ENCODE data around the gene CRAMP1. TPM values are rescaled to one million over a fixed set of nuclear protein-coding genes. Genes with fewer than 3 reads are reported as not detected.

CRAMP1 gene
- polyA plus RNA-seq, 2 of the 4 experiments (the other 2 are of a cell fraction) = 6.5 to 9.1 TPM

DNA sequence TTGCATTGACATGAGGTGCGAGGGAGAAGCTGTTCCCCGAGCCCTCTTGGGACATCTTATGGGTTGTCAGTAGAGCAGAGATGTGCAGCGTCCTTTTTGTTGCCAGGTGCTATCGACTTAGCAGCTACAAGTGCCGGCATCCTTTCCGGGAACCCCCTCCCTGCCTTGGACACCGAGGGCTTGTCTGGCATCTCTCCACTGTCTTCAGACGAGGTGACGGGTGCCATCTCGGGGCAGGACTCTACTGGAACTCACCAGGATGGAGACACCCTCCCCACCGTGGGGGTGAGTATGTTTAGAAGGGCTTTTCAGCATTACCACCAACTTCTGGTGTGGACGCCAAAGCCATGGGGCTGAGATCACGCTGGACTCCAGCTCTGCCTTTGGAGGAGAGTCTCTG is 54.2 kb downstream of the CRAMP1 start:
- no peak overlapping the region for H3K27ac ChIP-seq
- ATAC-seq (no peak), FAIRE-seq (no peak), DNase-seq (ENCODE audit: low read depth in 1 of 2, low spot score in 1 of 2) (no peak)
- no peaks in the 10 kb centered on the region for H3K9me3 ChIP-seq
- WGBS (ENCODE audit: missing lambda C conversion rate) = 94% methylated on average over 11 of the region's 13 CpGs
- no peak overlapping the region for H3K4me2 ChIP-seq
- CTCF ChIA-PET = interaction anchor here (1.3 to 2.7 kb wide), 3 partner anchors 9 to 98 kb away, joined by 3 to 11 read pairs (median 4); partner anchors contain the start of gene MAPK8IP3
- TF ChIP-seq POLR2A (IDR thresholded peaks at IDR 0.05; ENCODE audit: low read length) (no peak), JUN (IDR thresholded peaks at IDR 0.05) (no peak), ZC3H11A (IDR thresholded peaks at IDR 0.05) (no peak), FOSB (CRISPR knock-in tag; IDR thresholded peaks at IDR 0.05) (no peak), PHF8 (IDR thresholded peaks at IDR 0.05; ENCODE audit: borderline replicate concordance, low read depth) (no peak), RFX5 (IDR thresholded peaks at IDR 0.05) (no peak), POLR2AphosphoS2 (conservative IDR thresholded peaks at IDR 0.05; ENCODE audit: low read length) (no peak), HOXB5 (CRISPR knock-in tag; IDR thresholded peaks at IDR 0.05) (no peak), RAD21 (conservative IDR thresholded peaks at IDR 0.05 in 1 of 2, IDR thresholded peaks at IDR 0.05 in 1 of 2) (no peak), NR3C1 (IDR thresholded peaks at IDR 0.05) (no peak), ZNF302 (CRISPR knock-in tag; IDR thresholded peaks at IDR 0.05) (no peak), KDM5A (IDR thresholded peaks at IDR 0.05) (no peak), EP300 (IDR thresholded peaks at IDR 0.05) (no peak), TFCP2L1 (CRISPR knock-in tag; IDR thresholded peaks at IDR 0.05) (no peak)
- TF ChIP-seq, protein P1, sequence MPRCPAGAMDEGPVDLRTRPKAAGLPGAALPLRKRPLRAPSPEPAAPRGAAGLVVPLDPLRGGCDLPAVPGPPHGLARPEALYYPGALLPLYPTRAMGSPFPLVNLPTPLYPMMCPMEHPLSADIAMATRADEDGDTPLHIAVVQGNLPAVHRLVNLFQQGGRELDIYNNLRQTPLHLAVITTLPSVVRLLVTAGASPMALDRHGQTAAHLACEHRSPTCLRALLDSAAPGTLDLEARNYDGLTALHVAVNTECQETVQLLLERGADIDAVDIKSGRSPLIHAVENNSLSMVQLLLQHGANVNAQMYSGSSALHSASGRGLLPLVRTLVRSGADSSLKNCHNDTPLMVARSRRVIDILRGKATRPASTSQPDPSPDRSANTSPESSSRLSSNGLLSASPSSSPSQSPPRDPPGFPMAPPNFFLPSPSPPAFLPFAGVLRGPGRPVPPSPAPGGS (IDR thresholded peaks at IDR 0.05) = no peak
- TF ChIP-seq, protein P2, sequence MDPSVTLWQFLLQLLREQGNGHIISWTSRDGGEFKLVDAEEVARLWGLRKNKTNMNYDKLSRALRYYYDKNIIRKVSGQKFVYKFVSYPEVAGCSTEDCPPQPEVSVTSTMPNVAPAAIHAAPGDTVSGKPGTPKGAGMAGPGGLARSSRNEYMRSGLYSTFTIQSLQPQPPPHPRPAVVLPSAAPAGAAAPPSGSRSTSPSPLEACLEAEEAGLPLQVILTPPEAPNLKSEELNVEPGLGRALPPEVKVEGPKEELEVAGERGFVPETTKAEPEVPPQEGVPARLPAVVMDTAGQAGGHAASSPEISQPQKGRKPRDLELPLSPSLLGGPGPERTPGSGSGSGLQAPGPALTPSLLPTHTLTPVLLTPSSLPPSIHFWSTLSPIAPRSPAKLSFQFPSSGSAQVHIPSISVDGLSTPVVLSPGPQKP (IDR thresholded peaks at IDR 0.05; ENCODE audit: low read depth, low read length) = no peak
- TF ChIP-seq, protein P3, sequence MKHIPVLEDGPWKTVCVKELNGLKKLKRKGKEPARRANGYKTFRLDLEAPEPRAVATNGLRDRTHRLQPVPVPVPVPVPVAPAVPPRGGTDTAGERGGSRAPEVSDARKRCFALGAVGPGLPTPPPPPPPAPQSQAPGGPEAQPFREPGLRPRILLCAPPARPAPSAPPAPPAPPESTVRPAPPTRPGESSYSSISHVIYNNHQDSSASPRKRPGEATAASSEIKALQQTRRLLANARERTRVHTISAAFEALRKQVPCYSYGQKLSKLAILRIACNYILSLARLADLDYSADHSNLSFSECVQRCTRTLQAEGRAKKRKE (CRISPR knock-in tag; IDR thresholded peaks at IDR 0.05; ENCODE audit: low read depth) = no peak
- H3K4me3 ChIP-seq = no peak overlapping the region
- POLR2A ChIA-PET = no interaction called here
- H3K4me1 ChIP-seq = no peaks in the 10 kb centered on the region

DNA sequence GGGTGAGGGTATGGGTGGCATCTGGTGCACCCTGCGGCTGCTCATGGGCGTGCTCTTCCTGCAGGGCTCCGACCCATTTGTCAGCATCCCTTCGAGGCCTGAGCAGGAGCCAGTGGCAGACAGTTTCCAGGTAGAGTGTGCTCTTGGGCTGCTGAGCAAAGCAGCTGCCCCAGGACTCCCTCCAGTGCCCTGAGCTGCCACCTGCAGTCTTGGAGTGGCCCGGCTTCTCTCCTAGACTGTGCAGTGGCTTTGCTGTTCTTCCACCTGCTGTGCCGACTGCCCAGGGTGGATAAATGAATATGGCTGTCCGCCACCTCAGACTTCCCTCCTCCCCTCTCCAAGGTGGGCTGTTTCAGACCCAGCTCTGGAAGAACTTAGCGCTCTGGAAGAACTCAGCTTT is 55.1 kb downstream of the CRAMP1 start:
- Histone ChIP-seq H3K9me3 (no peaks in the 10 kb centered on the region), H3K4me2 (no peak overlapping the region), H3K4me1 (no peaks in the 10 kb centered on the region), H3K4me3 (no peak overlapping the region), H3K27ac (no peak overlapping the region)
- ATAC-seq = peak; percentile 46 to 79; a peak in 4 of 6 replicates
- CTCF ChIA-PET = interaction anchor here (1.3 to 2.7 kb wide), 4 partner anchors 10 to 97 kb away, joined by 3 to 11 read pairs (median 4); partner anchors contain the start of gene MAPK8IP3
- no peak for DNase-seq (ENCODE audit: low read depth in 1 of 2, low spot score in 1 of 2)
- 81% methylated on average over 8 of the region's 8 CpGs for WGBS (ENCODE audit: missing lambda C conversion rate)
- TF ChIP-seq CBX8 (IDR thresholded peaks at IDR 0.05) (no peak), BHLHE40 (IDR thresholded peaks at IDR 0.05; ENCODE audit: low read depth, low read length) (no peak), EHMT2 (IDR thresholded peaks at IDR 0.05; ENCODE audit: low read depth) (no peak), PHF8 (IDR thresholded peaks at IDR 0.05; ENCODE audit: borderline replicate concordance, low read depth) (no peak), POLR2A (IDR thresholded peaks at IDR 0.05; ENCODE audit: low read length) (no peak), CEBPB (IDR thresholded peaks at IDR 0.05) (no peak), MYC (IDR thresholded peaks at IDR 0.05; ENCODE audit: borderline replicate concordance, low read length) (no peak)
- no peak for FAIRE-seq
- POLR2A ChIA-PET = no interaction called here

DNA sequence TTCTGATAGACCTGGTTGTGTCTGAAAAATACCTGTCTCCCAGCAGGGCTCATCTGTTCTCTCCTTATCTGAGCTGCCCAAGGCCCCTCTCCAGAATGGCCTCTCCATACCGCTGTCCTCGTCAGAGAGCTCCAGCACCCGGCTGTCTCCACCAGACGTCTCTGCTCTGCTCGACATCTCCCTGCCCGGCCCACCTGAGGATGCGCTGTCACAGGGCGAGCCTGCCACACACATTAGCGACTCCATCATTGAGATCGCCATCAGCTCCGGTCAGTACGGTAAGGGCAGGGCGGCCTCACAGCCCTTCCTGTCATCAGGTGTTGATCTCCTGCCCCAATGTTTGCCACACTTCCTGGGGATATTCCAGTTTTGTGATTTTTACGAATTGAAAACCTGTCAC is 55.8 kb downstream of the CRAMP1 start:
- TF ChIP-seq SREBF2 (IDR thresholded peaks at IDR 0.05) (no peak), RARB (CRISPR knock-in tag; IDR thresholded peaks at IDR 0.05) (no peak), POLR2AphosphoS2 (conservative IDR thresholded peaks at IDR 0.05; ENCODE audit: low read length) (no peak), SMC3 (IDR thresholded peaks at IDR 0.05) (no peak), ZC3H11A (IDR thresholded peaks at IDR 0.05) (no peak), BHLHE40 (IDR thresholded peaks at IDR 0.05; ENCODE audit: low read depth, low read length) (no peak), KDM1A (IDR thresholded peaks at IDR 0.05; ENCODE audit: low read depth) (no peak)
- TF ChIP-seq, protein P3 (CRISPR knock-in tag; IDR thresholded peaks at IDR 0.05; ENCODE audit: low read depth) = no peak
- TF ChIP-seq, protein P4, sequence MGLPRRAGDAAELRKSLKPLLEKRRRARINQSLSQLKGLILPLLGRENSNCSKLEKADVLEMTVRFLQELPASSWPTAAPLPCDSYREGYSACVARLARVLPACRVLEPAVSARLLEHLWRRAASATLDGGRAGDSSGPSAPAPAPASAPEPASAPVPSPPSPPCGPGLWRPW (IDR thresholded peaks at IDR 0.05) = no peak
- ATAC-seq = no peak
- Histone ChIP-seq H3K4me1 (no peaks in the 10 kb centered on the region), H3K9me3 (no peaks in the 10 kb centered on the region), H3K27ac (no peak overlapping the region), H3K4me3 (no peak overlapping the region), H3K4me2 (no peak overlapping the region)
- POLR2A ChIA-PET = no interaction called here
- CTCF ChIA-PET = interaction anchor here (1.3 to 2.7 kb wide), 5 partner anchors 9 to 38 kb away, joined by 3 to 11 read pairs (median 4); partner anchors contain the start of gene MAPK8IP3
- DNase-seq (ENCODE audit: low read depth in 1 of 2, low spot score in 1 of 2) = no peak
- no peak for FAIRE-seq
- 95% methylated on average over 14 of the region's 14 CpGs for WGBS (ENCODE audit: missing lambda C conversion rate)
